RWPE2 (cell line): Measurements from ENCODE around the gene ASTN2.

Source experiments
- ATAC-seq: fragments of 200-7000 bp; cut with Tn5 transposase; 3 replicates; pipeline ENCODE4 v1.9.1; 2021; ENCODE audit warnings: low read depth
- DNase-seq: peaks from one replicate; pipeline ENCODE4 v3.0.0-alpha.2; 2020; ENCODE audit warnings: low spot score
- H3K27ac ChIP-seq: fragments of 450-650 bp; 2 replicates; pipeline ENCODE4 v1.5.1; 2017; ENCODE audit warnings: mild to moderate bottlenecking; ENCODE audit not compliant: poor library complexity, severe bottlenecking
- H3K27me3 ChIP-seq: fragments of 250-450 bp; sonication (Bioruptor Pico); 2 replicates; pipeline ENCODE4 v1.5.1; 2021; ENCODE audit warnings: mild to moderate bottlenecking, moderate library complexity; ENCODE audit not compliant: insufficient read depth, poor library complexity, severe bottlenecking
- H3K36me3 ChIP-seq: fragments of 250-450 bp; sonication (Bioruptor Pico); 2 replicates; pipeline ENCODE4 v1.5.1; 2020; ENCODE audit warnings: low read depth, mild to moderate bottlenecking, moderate library complexity
- H3K4me1 ChIP-seq: fragments of 250-450 bp; sonication (Bioruptor Pico); 2 replicates; pipeline ENCODE4 v1.5.1; 2021; ENCODE audit warnings: mild to moderate bottlenecking, moderate library complexity; ENCODE audit not compliant: insufficient read depth, poor library complexity, severe bottlenecking
- H3K4me3 ChIP-seq: fragments of 250-450 bp; sonication (Bioruptor Pico); 2 replicates; pipeline ENCODE4 v1.5.1; 2021; ENCODE audit warnings: mild to moderate bottlenecking, moderate library complexity; ENCODE audit not compliant: severe bottlenecking
- H3K9me3 ChIP-seq: fragments of 250-450 bp; sonication (Bioruptor Pico); 2 replicates; pipeline ENCODE4 v1.5.1; 2021; ENCODE audit warnings: mild to moderate bottlenecking, moderate library complexity; ENCODE audit not compliant: severe bottlenecking
- CTCF ChIP-seq: fragments of 450-650 bp; IDR thresholded peaks from one replicate; pipeline ENCODE4 v1.5.1; 2017; ENCODE audit warnings: mild to moderate bottlenecking, moderate library complexity; ENCODE audit not compliant: poor library complexity, severe bottlenecking

Gene ASTN2

GRCh38 chr9:117265253-117265652 lies 149.6 kb downstream of the ASTN2 start:
- Histone ChIP-seq H3K4me3 (no peak overlapping the region), H3K9me3 (no peaks in the 10 kb centered on the region), H3K36me3 (no peaks in the 10 kb centered on the region), H3K4me1 (no peaks in the 10 kb centered on the region), H3K27me3 (no peaks in the 10 kb centered on the region), H3K27ac (no peak overlapping the region)
- DNase-seq (no peak), ATAC-seq (no peak)
- TF ChIP-seq CTCF = no peak

- DNase-seq (no peak), ATAC-seq (no peak)
- peaks cover 5% of the 10 kb centered on the region for H3K27me3 ChIP-seq
- no peaks in the 10 kb centered on the region for H3K36me3 ChIP-seq
- H3K4me3 ChIP-seq = no peak overlapping the region
- H3K4me1 ChIP-seq = no peaks in the 10 kb centered on the region
- H3K9me3 ChIP-seq = no peaks in the 10 kb centered on the region
- no peak overlapping the region for H3K27ac ChIP-seq
- no peak for TF ChIP-seq CTCF
These were observed 156.5 kb downstream of the ASTN2 start for GRCh38 chr9:117258184-117258866.

GRCh38 chr9:117253261-117253660 lies 161.6 kb downstream of the ASTN2 start:
- ATAC-seq (no peak), DNase-seq (no peak)
- Histone ChIP-seq H3K4me3 (no peak overlapping the region), H3K27ac (no peak overlapping the region), H3K4me1 (no peaks in the 10 kb centered on the region), H3K27me3 (peaks cover 5% of the 10 kb centered on the region), H3K9me3 (no peaks in the 10 kb centered on the region), H3K36me3 (no peaks in the 10 kb centered on the region)
- no peak for TF ChIP-seq CTCF

GRCh38 chr9:117250610-117251215 lies 164.1 kb downstream of the ASTN2 start:
- Histone ChIP-seq H3K27ac (no peak overlapping the region), H3K27me3 (no peaks in the 10 kb centered on the region), H3K4me1 (no peaks in the 10 kb centered on the region), H3K36me3 (no peaks in the 10 kb centered on the region), H3K9me3 (no peaks in the 10 kb centered on the region), H3K4me3 (no peak overlapping the region)
- no peak for ATAC-seq
- no peak for DNase-seq
- no peak for TF ChIP-seq CTCF

- DNase-seq (no peak), ATAC-seq (no peak)
- Histone ChIP-seq H3K4me3 (no peak overlapping the region), H3K27ac (no peak overlapping the region), H3K27me3 (no peaks in the 10 kb centered on the region), H3K36me3 (no peaks in the 10 kb centered on the region), H3K9me3 (no peaks in the 10 kb centered on the region), H3K4me1 (no peaks in the 10 kb centered on the region)
- no peak for TF ChIP-seq CTCF
These were observed 165.1 kb downstream of the ASTN2 start for GRCh38 chr9:117249799-117250198.
